Trophoblast cell (in vitro differentiated cells and primary cell): ENCODE results near the gene SMOC1.

Source experiments
- DNase-seq, 2 donors: peaks; one replicate each; pipeline ENCODE4 v3.0.0-alpha.2; 2016
- H2AFZ ChIP-seq: 2 replicates; pipeline ENCODE4 v1.6.1; 2013; ENCODE audit warnings: low read length, moderate library complexity, mild to moderate bottlenecking; ENCODE audit not compliant: insufficient read depth, poor library complexity
- H2AK5ac ChIP-seq: 2 replicates; pipeline ENCODE4 v1.6.1; 2013; ENCODE audit warnings: mild to moderate bottlenecking, low read length
- H2BK120ac ChIP-seq: 2 replicates; pipeline ENCODE4 v1.6.1; 2013; ENCODE audit warnings: low read length, mild to moderate bottlenecking, moderate library complexity; ENCODE audit not compliant: insufficient read depth, poor library complexity
- H2BK12ac ChIP-seq: 2 replicates; pipeline ENCODE4 v1.6.1; 2013; ENCODE audit warnings: mild to moderate bottlenecking, low read length, moderate library complexity
- H2BK5ac ChIP-seq: 2 replicates; pipeline ENCODE4 v1.6.1; 2013; ENCODE audit warnings: low read length, low read depth, moderate library complexity, mild to moderate bottlenecking; ENCODE audit not compliant: poor library complexity
- H3K14ac ChIP-seq: 2 replicates; pipeline ENCODE4 v1.6.1; 2013; ENCODE audit warnings: mild to moderate bottlenecking, low read length
- H3K18ac ChIP-seq: 2 replicates; pipeline ENCODE4 v1.6.1; 2013; ENCODE audit warnings: mild to moderate bottlenecking, low read length
- H3K23ac ChIP-seq: 2 replicates; pipeline ENCODE4 v1.6.1; 2013; ENCODE audit warnings: low read length
- H3K27ac ChIP-seq: 2 replicates; pipeline ENCODE4 v1.5.1; 2013; ENCODE audit warnings: low read depth, mild to moderate bottlenecking, inconsistent platforms, low read length, moderate library complexity
- H3K27me3 ChIP-seq: 2 replicates; pipeline ENCODE4 v1.6.1; 2013; ENCODE audit warnings: inconsistent platforms, mild to moderate bottlenecking, low read length, moderate library complexity; ENCODE audit not compliant: insufficient read depth
- H3K36me3 ChIP-seq, 2 experiments: 1 replicate in 1 of 2; 2 replicates in 1 of 2; pipeline ENCODE4 v1.6.1; 2013; ENCODE audit warnings: low read length in 2 of 2, mild to moderate bottlenecking in 2 of 2, moderate library complexity in 1 of 2; ENCODE audit not compliant: insufficient read depth in 2 of 2, control insufficient read depth in 1 of 2
- H3K4ac ChIP-seq: 2 replicates; pipeline ENCODE4 v1.6.1; 2013; ENCODE audit warnings: low read depth, mild to moderate bottlenecking, low read length, moderate library complexity
- H3K4me1 ChIP-seq, 2 experiments: 1 replicate in 1 of 2; 2 replicates in 1 of 2; pipeline ENCODE4 v1.6.1; 2013; ENCODE audit warnings: low read length in 2 of 2, mild to moderate bottlenecking in 2 of 2, moderate library complexity in 1 of 2; ENCODE audit not compliant: insufficient read depth in 2 of 2, control insufficient read depth in 1 of 2
- H3K4me2 ChIP-seq: 2 replicates; pipeline ENCODE4 v1.6.1; 2013; ENCODE audit warnings: inconsistent platforms, mild to moderate bottlenecking, low read length, moderate library complexity
- H3K4me3 ChIP-seq: 2 replicates; pipeline ENCODE4 v1.5.1; 2013; ENCODE audit warnings: mild to moderate bottlenecking, low read depth, low read length, inconsistent platforms
- H3K79me1 ChIP-seq: one replicate; pipeline ENCODE4 v1.6.1; 2013; ENCODE audit warnings: low read length
- H3K79me2 ChIP-seq: 2 replicates; pipeline ENCODE4 v1.6.1; 2013; ENCODE audit warnings: low read length, mild to moderate bottlenecking; ENCODE audit not compliant: control insufficient read depth, insufficient read depth, poor library complexity
- H3K9ac ChIP-seq: 2 replicates; pipeline ENCODE4 v1.6.1; 2013; ENCODE audit warnings: mild to moderate bottlenecking, low read length
- H3K9me3 ChIP-seq: 2 replicates; pipeline ENCODE4 v1.6.1; 2013; ENCODE audit warnings: low read depth, mild to moderate bottlenecking, control low read depth, inconsistent platforms, low read length; ENCODE audit not compliant: insufficient read depth
- H4K12ac ChIP-seq: 2 replicates; pipeline ENCODE4 v1.6.1; 2013; ENCODE audit warnings: low read depth, mild to moderate bottlenecking, low read length, moderate library complexity
- H4K8ac ChIP-seq: 2 replicates; pipeline ENCODE4 v1.6.1; 2013; ENCODE audit warnings: low read depth, mild to moderate bottlenecking, low read length, moderate library complexity
- H4K91ac ChIP-seq: one replicate; pipeline ENCODE4 v1.6.1; 2013; ENCODE audit warnings: low read depth, mild to moderate bottlenecking, low read length, moderate library complexity
- WGBS: extraction: QIAGEN DNeasy Blood & Tissue Kit; methylation state at CpG from one replicate; pipeline ENCODE4 v1.1.7; 2013; ENCODE audit warnings: missing lambda C conversion rate; ENCODE audit not compliant: insufficient read length, insufficient coverage; ENCODE audit errors: extremely low coverage; 5-methylcytosine and 5-hydroxymethylcytosine counted together

The SMOC1 gene

DNA sequence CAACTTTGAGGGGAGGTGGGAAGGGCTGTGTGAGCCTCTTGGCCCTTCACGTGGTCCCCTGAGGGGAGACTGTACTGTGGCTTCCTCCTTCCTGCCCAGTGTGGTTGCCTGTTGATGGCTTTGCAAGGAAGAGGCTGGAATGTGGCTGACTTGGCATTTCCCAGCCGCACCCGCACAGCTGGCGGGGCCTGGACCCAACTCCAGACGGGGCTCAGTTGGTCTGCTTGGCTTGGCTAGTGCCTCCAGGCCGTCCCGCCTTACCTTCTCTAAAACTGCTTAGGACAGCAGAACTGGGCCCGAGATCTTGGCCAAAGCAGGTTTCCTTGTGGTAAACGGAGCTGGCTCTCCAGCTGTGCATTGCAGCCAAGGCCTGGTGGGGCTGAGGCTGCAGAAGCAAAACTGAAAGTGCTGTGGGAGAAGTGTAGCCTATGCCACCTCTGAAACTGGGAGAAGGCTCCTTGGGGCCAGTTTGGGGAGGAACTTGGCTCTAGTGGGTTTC, 139.5 kb downstream of the SMOC1 start:
- Histone ChIP-seq H2AK5ac (no peak overlapping the region), H3K9ac (no peak overlapping the region), H3K9me3 (peaks cover 4% of the 10 kb centered on the region), H3K27ac (no peak overlapping the region), H2BK5ac (no peak overlapping the region), H2BK120ac (no peak overlapping the region), H4K91ac (no peak overlapping the region), H3K79me2 (no peaks in the 10 kb centered on the region), H3K23ac (no peak overlapping the region), H3K4me3 (no peak overlapping the region), H3K79me1 (no peaks in the 10 kb centered on the region), H3K4me2 (no peak overlapping the region), H3K27me3 (no peaks in the 10 kb centered on the region), H3K18ac (no peak overlapping the region), H3K14ac (no peak overlapping the region), H4K8ac (no peak overlapping the region), H3K36me3 (no peaks in the 10 kb centered on the region), H3K4ac (no peak overlapping the region), H2AFZ (no peak overlapping the region), H4K12ac (no peak overlapping the region), H3K4me1 (no peaks in the 10 kb centered on the region), H2BK12ac (no peak overlapping the region)
- no peak for DNase-seq
- no CpG with 5 or more reads among the region's 9 CpGs for WGBS

DNA sequence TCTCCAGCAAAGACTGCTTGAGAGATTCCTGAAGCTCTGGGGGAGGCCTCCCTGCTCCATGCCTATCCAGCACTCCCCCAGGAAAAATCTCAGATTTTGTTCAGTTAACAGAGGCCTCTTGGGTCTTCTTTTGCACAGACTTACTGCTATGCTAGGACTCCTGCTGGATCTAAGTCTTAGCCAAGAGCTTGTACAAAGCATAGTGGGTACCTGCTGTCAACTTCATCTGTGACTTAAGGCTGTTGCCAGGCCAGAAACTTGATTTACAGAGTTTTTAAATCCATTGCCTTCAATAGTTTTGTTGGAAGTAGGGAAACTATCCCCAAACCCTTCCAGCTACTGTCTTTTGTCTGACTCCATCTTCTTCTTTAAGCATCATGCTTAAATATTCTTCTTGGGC, 140.5 kb downstream of the SMOC1 start:
- Histone ChIP-seq H3K4me2 (no peak overlapping the region), H3K4me1 (no peaks in the 10 kb centered on the region)

GRCh38 chr14:70020352-70021170, 141.3 kb downstream of the SMOC1 start:
- no peaks in the 10 kb centered on the region for H3K36me3 ChIP-seq
- H2BK12ac ChIP-seq: no peak overlapping the region
- H3K4me3 ChIP-seq: no peak overlapping the region
- H4K91ac ChIP-seq: no peak overlapping the region
- no peak overlapping the region for H3K14ac ChIP-seq
- no peak overlapping the region for H2BK5ac ChIP-seq
- H2AFZ ChIP-seq: no peak overlapping the region
- no peak overlapping the region for H3K4ac ChIP-seq
- H2BK120ac ChIP-seq: no peak overlapping the region
- no peak overlapping the region for H3K27ac ChIP-seq
- no peak overlapping the region for H4K8ac ChIP-seq
- DNase-seq: peak in 1 of 2 donors; percentile 19
- no peaks in the 10 kb centered on the region for H3K79me2 ChIP-seq
- H3K79me1 ChIP-seq: no peaks in the 10 kb centered on the region
- WGBS: no CpG with 5 or more reads among the region's 8 CpGs
- H3K27me3 ChIP-seq: no peaks in the 10 kb centered on the region
- H3K18ac ChIP-seq: no peak overlapping the region
- no peak overlapping the region for H3K23ac ChIP-seq
- H4K12ac ChIP-seq: no peak overlapping the region
- H3K4me1 ChIP-seq: no peaks in the 10 kb centered on the region
- peaks cover 7% of the 10 kb centered on the region for H3K9me3 ChIP-seq
- H3K9ac ChIP-seq: no peak overlapping the region
- H3K4me2 ChIP-seq: no peak overlapping the region
- no peak overlapping the region for H2AK5ac ChIP-seq

More for the DNA sequence above, 140.5 kb downstream of the SMOC1 start:
- Histone ChIP-seq H3K18ac (no peak overlapping the region), H4K91ac (no peak overlapping the region), H3K4ac (no peak overlapping the region), H3K23ac (no peak overlapping the region), H2AK5ac (no peak overlapping the region), H2BK12ac (no peak overlapping the region), H2BK5ac (no peak overlapping the region), H3K79me1 (no peaks in the 10 kb centered on the region), H3K9me3 (peaks cover 4% of the 10 kb centered on the region), H3K14ac (no peak overlapping the region), H3K79me2 (no peaks in the 10 kb centered on the region), H4K8ac (no peak overlapping the region), H3K4me3 (no peak overlapping the region), H3K27me3 (no peaks in the 10 kb centered on the region), H2BK120ac (no peak overlapping the region), H3K9ac (no peak overlapping the region), H4K12ac (no peak overlapping the region), H3K27ac (no peak overlapping the region), H2AFZ (no peak overlapping the region), H3K36me3 (no peaks in the 10 kb centered on the region)
- DNase-seq: no peak

- Histone ChIP-seq H4K12ac (no peak overlapping the region), H3K14ac (no peak overlapping the region), H4K8ac (no peak overlapping the region), H3K4me1 (no peaks in the 10 kb centered on the region), H2AFZ (no peak overlapping the region), H2BK120ac (no peak overlapping the region), H3K9ac (no peak overlapping the region), H4K91ac (no peak overlapping the region), H3K9me3 (peaks cover 7% of the 10 kb centered on the region), H3K18ac (no peak overlapping the region), H3K4me3 (no peak overlapping the region), H3K36me3 (no peaks in the 10 kb centered on the region), H3K79me1 (no peaks in the 10 kb centered on the region), H3K23ac (no peak overlapping the region), H3K27ac (no peak overlapping the region), H3K79me2 (no peaks in the 10 kb centered on the region), H2BK5ac (no peak overlapping the region), H3K4me2 (no peak overlapping the region), H3K27me3 (no peaks in the 10 kb centered on the region), H2AK5ac (no peak overlapping the region), H3K4ac (no peak overlapping the region), H2BK12ac (no peak overlapping the region)
- WGBS: no CpG with 5 or more reads among the region's 8 CpGs
- DNase-seq: no peak
These were observed 142.5 kb downstream of the SMOC1 start for GRCh38 chr14:70021548-70022220.
